GM18867 (cell line): ENCODE results near the gene ENPP1.

Source experiments
- ATAC-seq: cut with Tn5 transposase; IDR thresholded peaks from one replicate; pipeline ENCODE4 v1.9.1; 2021; ENCODE audit warnings: mild to moderate bottlenecking, moderate library complexity; ENCODE audit not compliant: unreplicated experiment

ENPP1 gene

DNA sequence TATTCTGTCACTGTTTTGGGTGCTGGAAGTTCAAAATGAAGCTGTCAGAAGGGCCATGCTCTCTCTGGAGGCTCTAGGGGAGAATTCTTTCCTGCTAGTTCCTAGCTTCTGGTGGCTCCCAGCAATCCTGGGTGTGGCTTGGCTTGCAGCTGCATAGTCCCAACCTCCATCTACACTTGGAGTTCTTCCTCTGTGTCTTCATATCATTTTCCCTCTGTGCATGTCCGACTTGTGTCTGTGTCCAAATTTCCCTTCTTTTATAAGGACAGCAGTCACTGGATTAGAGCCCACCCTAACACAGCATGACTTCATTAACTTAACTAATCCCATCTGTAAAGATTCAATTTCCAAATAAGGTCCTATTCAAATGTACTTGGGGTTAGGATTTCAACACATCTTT is 23.3 kb upstream of the ENPP1 start:
- ATAC-seq = no peak

DNA sequence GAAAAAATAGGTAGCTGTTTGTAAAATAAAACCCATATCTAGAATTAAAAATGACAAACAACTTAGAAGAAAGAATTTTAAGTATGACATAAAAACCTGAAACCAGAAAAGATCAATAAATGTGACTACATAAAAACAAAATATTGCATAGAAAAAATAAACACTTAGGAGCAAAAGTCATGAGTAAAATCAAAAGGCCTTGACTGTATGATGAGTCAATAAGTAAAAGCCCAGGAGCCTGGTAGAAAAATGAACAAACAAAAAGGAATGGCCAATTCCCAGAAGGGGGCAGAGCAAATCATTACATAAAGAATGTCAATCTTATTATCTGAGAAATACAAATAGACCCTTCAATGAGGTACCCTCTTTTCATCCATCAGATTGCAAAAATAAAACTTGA is 20.7 kb upstream of the ENPP1 start:
- no peak for ATAC-seq

DNA sequence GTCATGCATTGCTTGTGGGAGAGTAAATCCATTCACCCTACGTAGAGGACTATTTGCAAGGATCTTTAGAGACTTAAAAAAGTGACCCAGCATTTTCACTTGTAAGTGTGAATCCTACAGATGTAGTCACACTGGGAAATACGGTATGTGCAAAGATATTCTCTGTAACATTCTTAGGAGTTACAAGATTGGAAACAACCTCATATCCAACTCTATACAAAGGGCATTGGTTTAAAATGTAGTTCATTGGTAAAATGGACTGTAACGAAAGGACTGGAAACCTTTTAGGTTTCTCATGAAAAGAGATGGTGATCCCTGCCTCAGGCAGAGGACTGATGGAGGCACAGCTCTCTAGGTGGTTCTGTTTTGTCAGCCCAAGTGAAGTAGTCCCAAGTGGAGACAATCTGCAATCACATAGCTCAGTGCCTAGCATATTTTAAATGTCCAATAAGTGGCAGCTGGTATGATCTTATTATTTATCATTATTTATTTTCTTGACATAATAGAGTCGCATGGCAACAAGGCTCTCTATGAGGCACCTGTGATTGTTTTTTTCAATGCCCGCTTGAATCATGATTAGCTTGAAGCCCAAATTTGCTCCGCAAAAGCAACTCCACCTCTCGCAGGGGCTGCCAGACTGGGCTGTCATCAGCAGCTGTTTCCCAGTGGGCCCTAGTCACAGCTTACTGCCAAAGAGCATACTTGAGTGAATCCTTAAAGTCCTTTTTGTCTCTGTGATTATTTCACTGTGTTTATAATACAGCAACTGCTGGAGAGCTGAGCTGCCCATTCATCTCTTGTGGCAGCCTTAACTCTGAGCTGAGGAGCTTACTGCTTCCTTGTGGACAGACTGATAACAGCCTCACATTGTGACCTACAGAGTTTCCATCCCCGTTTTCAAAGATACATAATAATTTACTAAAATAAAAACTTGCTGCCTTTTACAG is 19.8 kb upstream of the ENPP1 start:
- ATAC-seq = no peak

DNA sequence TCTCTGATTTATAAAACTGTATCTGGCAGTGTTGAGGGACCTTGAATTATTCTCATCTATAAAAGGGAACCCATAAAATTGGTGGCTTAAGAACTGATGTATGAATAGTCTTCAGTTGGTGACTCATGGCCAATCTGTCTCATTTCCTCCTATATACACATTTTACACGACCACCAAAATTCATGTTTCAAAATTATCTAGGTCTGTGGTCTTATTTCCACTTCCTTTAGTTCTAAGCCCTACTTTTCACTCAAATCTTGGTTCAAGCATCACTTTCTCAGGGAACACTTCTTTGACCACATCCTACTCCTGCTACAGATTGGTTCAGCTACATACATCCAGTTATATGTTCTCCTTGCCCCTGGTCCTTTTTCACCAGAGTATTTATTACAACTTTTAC is 18.6 kb upstream of the ENPP1 start:
- no peak for ATAC-seq

DNA sequence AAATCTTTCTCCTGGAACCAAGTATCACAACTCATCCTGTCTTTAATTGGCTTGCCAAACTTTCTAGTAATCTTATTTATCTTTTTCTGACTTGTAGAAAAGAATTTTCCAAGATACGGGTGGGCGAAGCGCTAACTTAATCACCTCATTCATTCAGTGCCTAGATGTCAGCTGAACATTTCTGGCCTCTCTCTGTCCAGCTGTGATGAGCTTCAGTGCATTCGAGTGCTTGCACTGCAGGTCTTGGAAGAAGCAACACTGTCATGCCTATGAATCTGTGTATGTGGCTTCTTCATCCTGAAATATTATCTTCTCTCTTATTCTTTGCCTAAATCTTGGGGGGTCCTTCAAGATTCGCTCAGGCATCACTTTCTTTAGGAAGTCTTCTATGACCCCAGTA is 16.3 kb upstream of the ENPP1 start:
- ATAC-seq = no peak

DNA sequence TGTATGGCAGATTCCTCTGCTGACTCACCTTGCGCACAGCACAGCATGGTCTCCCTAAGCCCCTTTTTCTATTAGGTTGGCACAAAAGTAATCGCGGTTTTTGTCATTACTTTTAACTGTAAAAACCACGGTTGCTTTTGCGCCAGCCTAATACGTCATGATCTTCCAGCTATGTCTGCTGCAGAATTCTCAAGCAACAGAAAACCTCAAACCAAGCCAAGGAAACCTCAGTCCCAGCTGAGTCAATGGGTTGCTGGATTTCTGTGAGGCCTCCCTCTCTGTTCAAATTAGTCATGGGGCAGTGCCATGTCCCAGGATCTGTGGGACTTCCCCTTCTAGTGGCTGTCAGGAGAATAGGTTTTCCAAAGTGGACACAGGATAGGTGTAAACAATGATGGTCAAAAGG is 15.7 kb upstream of the ENPP1 start:
- ATAC-seq = no peak

DNA sequence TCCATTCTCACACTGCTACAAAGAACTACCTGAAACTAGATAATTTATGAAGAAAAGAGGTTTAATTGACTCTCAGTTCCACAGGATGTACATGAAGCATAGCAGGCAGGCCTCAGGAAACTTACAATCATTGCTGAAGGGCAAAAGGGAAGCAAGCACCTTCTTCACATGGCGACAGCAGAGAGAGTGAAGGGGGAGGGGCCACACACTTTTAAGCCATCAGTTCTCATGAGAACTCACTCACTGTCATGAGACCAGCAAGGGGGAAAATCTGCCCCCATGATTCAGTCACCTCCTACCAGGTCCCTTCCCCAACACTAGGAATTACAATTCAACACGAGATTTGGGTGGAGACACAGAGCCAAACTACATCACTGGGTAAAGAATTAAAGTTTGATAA is 12.5 kb upstream of the ENPP1 start:
- ATAC-seq = no peak

DNA sequence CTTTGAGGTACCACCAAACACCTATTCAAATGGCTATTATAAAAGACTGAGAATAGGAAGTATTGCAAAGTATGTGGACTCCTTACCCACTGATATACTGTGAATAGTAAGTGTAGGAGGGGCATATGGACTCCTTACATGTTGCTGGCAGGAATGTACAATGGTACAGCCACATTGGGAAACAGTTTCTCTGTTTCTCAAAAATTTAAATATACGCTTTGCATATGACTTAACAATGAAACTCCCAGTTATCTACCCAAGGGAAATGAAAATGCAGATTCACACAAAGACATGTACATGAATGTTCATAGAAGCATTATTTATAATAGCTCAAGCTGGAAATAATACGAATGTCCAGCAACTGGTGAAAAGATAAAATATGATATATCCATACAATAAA is 5.5 kb upstream of the ENPP1 start:
- ATAC-seq = no peak

DNA sequence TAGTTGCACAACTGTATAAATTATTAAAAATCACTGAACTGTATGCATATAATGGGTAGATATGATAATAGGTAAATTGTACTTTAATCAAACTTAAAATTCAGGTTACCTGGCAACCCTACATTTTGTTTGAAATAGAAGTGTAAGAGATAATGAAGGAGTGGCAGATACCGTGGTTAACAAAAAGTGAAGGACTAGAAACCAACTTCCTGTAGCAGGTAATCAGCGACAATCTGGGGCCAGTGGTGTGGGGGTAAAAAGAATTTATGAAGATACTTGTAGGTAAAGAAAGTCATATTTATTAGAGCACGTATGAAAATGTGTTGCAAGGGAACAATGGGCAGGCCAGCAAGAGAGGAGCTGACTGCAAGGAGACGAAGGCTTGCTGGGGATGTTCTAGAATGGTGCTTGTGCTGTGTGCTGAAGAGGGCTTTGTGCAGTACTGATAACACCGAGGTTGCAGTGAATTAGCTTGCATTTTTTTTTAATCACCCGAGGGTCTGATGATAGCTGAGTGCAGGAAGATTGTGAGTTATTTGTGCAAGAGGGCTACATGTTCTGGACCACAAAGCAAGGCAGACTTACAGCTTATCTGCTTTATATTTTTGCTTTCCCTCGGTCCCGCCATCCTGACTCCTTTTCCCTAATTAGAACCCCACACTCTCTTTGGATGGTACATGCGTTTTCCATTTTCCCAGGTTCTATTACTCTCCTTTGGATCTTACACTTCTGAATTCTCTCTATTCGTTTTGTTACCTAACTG is 4.6 kb upstream of the ENPP1 start:
- no peak for ATAC-seq

DNA sequence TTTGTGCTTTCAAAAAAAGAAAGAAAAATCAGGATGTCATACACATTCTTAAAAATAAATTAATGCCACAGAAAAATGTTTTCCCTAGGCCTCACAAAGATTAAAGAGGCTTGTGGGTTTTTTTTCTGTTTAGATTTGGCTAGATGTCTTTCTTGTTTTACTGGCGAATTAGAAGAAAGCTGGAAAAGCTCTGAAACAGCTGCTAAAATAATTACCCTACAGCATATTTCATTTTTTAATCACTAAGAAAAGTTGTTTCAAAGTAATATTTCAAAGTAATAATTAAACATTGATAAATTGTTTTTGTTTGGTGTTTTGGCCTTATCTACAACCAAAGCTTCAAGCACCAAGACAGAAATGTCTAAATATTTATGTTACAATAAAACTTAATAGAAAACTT is 3.7 kb upstream of the ENPP1 start:
- no peak for ATAC-seq

DNA sequence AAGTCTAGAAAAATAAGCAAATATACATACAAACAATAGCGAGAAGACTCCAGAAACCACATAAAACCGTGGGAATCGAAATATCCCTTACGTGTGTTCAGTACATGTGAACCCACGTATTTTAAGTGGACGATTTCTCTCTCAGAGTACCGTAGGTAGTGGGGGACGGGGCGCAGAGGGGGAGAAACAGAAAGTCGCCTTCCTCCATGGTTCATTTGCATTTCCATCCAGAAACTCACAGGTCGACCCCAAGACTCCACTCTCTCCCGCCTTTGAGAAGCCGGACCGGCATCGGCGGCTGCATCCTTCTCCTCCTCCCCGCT is 538 bp upstream of the ENPP1 start:
- ATAC-seq = no peak

DNA sequence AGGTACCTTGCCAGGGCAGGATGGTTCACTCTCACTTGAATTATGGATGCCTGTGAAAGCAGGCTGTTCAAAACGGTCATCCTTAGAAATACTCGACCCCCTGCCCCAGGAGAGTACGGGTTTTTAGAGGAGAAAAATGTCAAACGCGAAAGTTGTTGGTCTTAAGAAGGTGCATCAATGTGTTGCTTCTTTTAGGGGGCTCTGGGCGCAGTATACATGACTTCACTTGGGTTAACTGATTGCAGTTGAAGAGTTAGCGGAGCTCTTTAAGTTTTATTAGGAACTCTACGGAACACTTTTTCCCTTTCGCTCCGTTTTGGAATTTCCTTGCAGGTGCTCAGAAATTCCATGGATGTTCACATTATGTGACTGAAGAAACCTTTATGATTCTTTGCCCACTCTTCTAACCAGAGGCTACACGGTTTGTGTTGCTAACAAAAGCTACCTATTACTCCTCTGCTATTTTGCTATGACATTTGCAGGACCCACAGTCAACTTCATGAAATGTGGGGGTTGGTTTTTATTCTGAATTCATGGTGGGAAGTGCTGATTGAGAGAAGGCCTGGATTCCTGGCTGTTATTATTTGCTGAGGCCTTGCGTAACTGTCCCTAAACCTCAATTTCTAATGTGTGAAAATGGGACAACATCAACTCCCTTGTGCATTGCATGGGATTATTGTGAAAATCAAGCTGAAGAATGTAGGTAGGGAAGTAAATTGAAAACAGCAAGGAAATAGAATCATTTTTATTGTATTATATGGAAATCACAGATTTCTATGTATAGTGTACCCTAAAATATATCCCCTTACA is 845 bp downstream of the ENPP1 start:
- ATAC-seq = no peak

DNA sequence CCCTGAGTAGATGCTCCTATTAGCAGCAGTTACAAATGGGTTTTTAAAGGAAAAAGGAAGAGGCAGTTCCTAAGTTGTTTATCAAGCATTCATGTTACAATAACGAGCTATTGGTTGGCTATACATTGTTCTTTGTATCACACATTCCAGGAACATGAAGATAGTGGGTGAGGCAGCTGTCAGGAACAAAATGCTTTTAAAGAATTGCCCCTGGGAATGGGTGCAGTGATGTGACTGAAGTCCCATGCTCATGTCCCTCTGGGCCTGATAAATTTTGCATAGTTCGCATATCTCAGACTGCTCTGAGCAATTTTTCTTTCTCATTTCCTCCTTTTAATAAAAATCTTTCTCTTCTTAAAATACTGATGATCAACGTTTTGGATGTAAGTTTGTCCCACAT is 3.7 kb downstream of the ENPP1 start:
- ATAC-seq = no peak

DNA sequence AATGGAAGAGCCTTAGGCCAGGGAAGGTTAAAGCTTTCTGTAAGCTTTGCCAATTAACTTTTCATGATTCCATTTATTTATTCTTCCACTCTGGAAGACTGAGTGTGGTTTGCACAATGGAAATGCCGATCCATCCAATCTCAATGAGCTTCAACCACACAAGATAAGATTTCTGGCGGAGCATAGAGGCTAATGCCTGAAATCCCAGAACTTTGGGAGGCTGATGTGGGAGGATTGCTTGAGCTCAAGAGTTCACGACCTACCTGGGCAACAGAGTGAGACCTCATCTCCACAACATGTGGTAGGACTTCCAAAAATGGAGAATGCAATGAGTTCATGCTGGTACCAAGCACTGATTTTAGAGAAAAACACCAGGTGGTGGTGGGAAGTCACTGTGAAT is 6.2 kb downstream of the ENPP1 start:
- ATAC-seq = no peak

DNA sequence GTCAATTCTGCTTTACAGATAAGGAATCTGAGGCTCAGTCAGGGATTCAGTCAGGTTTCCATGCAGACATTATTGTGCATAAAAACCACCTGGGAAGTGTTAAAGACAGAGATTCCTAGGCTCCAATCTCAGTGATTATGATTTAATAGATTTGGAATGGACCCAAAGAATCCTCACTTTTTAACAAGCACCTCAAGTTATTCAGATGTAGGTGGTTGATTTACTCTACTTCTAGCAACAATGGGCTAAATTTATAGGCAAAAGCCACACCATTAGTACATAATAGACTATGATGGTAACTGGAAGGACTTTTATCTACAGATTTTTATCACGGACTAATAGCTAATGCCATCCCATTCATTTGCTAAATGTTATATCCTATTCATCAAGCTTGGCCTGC is 9.0 kb downstream of the ENPP1 start:
- no peak for ATAC-seq

DNA sequence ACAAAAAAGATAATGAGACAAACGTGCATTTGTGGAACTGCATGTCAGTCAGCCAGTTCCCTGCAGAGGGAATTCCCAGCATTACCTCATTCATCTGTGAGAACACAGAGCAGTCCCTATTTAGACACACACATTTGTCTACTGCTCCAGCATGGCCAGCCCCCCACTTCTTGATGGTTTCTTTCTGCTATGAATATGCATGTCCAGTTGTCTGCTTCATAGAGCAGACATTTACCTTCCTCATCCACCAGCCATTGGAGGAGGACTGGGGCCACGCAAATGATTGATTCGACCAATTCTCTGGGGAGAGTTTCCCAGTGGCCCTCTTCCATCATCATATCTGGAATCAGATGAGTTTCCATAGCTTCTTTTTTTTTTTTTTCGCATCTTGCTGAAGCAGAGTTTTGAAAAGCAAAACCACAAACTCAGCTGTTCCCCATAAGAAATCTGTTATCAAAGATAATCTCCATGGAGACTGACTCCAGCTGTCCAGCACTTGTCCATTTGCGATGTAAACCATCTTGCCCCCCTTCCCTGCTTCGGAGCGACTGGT is 11.8 kb downstream of the ENPP1 start:
- ATAC-seq = no peak

DNA sequence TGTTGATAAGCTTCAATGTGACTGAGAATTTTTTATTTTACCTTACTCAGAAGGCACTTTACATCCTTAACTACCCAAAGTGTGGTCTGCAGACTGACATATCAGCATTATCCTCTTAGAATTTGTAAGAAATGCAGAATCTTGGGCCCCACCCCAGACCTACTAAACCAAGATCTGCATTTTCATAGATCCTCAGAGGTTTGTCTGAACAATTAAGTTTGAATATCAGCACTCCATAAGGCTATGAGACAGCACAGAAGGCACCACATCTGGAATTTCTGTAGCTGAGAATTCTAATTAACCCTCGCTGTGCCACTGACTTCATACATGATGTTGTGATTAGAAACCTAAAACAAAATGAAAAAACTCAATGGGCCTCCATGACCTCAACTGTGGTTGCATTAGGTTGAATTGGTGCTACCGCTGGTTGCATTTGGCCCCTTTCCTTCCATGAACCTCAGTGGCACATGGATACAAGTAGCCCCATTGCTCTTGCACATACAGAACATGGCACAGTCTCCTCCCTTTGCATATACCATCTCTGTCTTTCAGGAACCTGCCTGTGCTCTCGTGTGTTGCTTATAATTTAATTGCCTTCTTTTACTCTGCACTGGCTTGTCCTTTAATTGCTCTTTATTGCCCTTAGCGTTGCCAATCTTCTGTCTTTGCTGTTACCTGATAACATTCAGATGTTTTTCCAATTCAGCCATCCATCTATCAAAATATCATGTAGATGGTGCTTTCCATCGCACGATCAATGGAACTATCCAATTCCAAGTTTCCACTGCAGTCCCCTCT is 13.4 kb downstream of the ENPP1 start:
- ATAC-seq = no peak

DNA sequence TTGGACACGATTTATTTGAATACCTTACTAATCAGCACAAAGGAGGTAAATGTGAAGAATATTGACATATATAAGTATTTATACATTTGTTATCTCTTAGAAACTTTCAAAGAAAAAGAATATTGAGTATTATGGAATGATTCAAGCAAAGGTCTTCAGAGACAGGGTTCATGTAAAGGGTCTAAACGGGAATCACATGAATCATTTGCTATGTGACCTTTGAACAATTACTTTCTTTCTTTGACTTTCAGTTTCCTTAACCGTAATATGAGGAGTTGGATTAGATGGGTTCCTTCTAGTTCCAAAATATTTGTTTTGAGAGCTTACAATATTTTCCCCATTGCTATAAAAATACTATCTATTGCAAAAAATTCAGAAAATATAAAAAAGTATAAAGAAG is 14.3 kb downstream of the ENPP1 start:
- no peak for ATAC-seq

DNA sequence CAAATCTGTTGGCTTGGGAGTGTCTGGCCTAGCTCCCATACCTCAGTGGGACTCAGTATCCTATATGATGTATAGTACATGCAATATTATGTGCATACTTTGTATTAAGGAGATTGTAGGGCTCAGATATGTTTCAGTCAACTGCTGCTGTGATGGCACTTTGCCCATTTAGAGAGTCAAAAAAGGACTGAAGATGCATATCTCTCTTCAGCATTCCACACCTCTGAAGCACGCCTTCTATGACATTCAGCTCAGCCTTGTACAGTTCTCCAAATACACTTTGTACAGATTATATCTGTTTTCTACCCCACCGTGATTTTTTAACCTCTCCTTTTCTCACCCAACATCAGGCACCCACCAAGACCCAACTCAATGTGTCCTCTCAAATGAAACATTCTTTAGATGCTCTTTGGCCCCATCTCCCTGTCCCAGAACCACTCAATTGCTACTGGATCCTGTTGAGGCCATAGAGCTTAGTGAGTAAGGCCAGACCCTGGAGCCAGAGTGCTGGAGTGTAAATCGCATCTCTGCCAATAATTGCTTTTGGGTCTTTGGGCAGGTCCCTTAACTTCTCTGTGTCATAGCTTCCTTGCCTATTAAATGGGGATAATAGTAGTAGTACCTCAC is 15.6 kb downstream of the ENPP1 start:
- ATAC-seq = no peak

DNA sequence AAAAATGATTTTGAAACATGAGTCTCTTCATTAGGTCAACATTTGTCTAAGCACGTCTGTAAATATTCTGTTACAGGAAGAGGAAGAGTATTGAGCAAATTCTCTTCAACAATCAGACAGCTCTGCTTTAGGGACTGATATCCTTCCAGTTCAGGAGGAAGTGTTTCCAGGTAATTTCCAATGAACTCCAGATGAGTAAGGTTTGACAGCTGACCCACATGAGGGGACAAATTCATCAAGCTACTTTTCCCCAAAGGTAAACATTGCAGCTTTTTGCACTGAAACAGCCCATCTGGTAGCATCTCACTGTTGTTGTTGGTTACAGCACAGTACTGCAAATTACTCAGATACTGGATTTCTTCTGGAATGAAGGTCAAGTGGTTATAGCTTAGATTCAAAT is 18.1 kb downstream of the ENPP1 start:
- ATAC-seq = no peak
